Fibroblast of lung (primary cell): ENCODE data around the gene PCDH9. TPM values are rescaled to one million over a fixed set of nuclear protein-coding genes. Genes with fewer than 3 reads are reported as not detected.

Experiments used
- DNase-seq, 2 donors: peaks; one replicate each; pipeline versions ENCODE4 v3.0.0 to v3.0.0-alpha.2; 2010; ENCODE audit warnings: low read depth in 2 of 2
- H2AFZ ChIP-seq: 2 replicates; pipeline ENCODE4 v1.5.1; 2012; ENCODE audit warnings: low read length, control low read depth, inconsistent platforms
- H3K27ac ChIP-seq: 2 replicates; pipeline ENCODE4 v1.5.1; 2011; ENCODE audit warnings: low read length, control low read depth; ENCODE audit not compliant: insufficient read depth
- H3K27me3 ChIP-seq: 2 replicates; pipeline ENCODE4 v1.5.1; 2011; ENCODE audit warnings: mild to moderate bottlenecking, low read length; ENCODE audit not compliant: control insufficient read depth, insufficient read depth
- H3K36me3 ChIP-seq: 2 replicates; pipeline ENCODE4 v1.5.1; 2011; ENCODE audit warnings: low read length; ENCODE audit not compliant: control insufficient read depth, insufficient read depth
- H3K4me1 ChIP-seq: 2 replicates; pipeline ENCODE4 v1.5.1; 2011; ENCODE audit warnings: low read length; ENCODE audit not compliant: control insufficient read depth, insufficient read depth; ENCODE audit errors: extremely low read depth
- H3K4me2 ChIP-seq: 2 replicates; pipeline ENCODE4 v1.5.1; 2011; ENCODE audit warnings: low read length, control low read depth; ENCODE audit not compliant: insufficient read depth; ENCODE audit errors: extremely low read depth
- H3K4me3 ChIP-seq, 4 experiments: fragments of 200-600 bp in 1 of 4; sonication (generic) in 1 of 4; replicated peaks in 1 of 4; 2 replicates each; pipeline ENCODE4 v1.5.1; 2011 to 2016; ENCODE audit warnings: low read length in 4 of 4, low read depth in 3 of 4, mild to moderate bottlenecking in 3 of 4, control low read depth in 2 of 4, inconsistent platforms in 1 of 4, mixed read lengths in 1 of 4; ENCODE audit not compliant: insufficient read depth in 1 of 4; ENCODE audit errors: control extremely low read depth in 1 of 4
- H3K79me2 ChIP-seq: 2 replicates; pipeline ENCODE4 v1.5.1; 2012; ENCODE audit warnings: mild to moderate bottlenecking, low read length, inconsistent platforms; ENCODE audit not compliant: control insufficient read depth, insufficient read depth
- H3K9ac ChIP-seq: 2 replicates; pipeline ENCODE4 v1.5.1; 2011; ENCODE audit warnings: mild to moderate bottlenecking, low read length, control low read depth; ENCODE audit not compliant: insufficient read depth
- H3K9me3 ChIP-seq: 2 replicates; pipeline ENCODE4 v1.5.1; 2012; ENCODE audit warnings: low read depth, low read length; ENCODE audit not compliant: control insufficient read depth, insufficient read depth
- H4K20me1 ChIP-seq: 2 replicates; pipeline ENCODE4 v1.5.1; 2011; ENCODE audit warnings: low read length; ENCODE audit not compliant: control insufficient read depth, insufficient read depth; ENCODE audit errors: extremely low read depth
- EZH2 ChIP-seq: IDR thresholded peaks from 2 replicates; pipeline ENCODE4 v1.5.1; 2012; ENCODE audit warnings: low read length, control low read depth, mild to moderate bottlenecking; ENCODE audit errors: missing control alignments
- polyA plus RNA-seq, 2 donors: library from polyadenylated mRNA; depleted of rRNA in 1 of 2; stranded (reverse) in 1 of 2; unstranded in 1 of 2; fragments of >200 nt; gene quantifications; 2 replicates each; pipeline ENCODE4 v1.2.1, GENCODE V29; 2011 to 2012; ENCODE audit warnings: missing spikeins in 1 of 2
- total RNA-seq: library from RNA; depleted of rRNA; stranded (reverse); fragments of >200 nt; gene quantifications from 2 replicates; pipeline ENCODE4 v1.2.1, GENCODE V29; 2014
- TF ChIP-seq, protein P1 (sequence below), 2 donors: IDR thresholded peaks in 1 of 2; conservative IDR thresholded peaks in 1 of 2; 1 replicate in 1 of 2; 2 replicates in 1 of 2; pipeline ENCODE4 v1.5.1; 2011 to 2012; ENCODE audit warnings: low read length in 2 of 2, control low read depth in 1 of 2, inconsistent platforms in 1 of 2, low read depth in 1 of 2, mild to moderate bottlenecking in 1 of 2

The PCDH9 gene
- total and polyA plus RNA-seq, 2 donors (not counting 1 experiment from before 2014, with no cell fraction given), result 0.50 to 0.67 TPM

DNA sequence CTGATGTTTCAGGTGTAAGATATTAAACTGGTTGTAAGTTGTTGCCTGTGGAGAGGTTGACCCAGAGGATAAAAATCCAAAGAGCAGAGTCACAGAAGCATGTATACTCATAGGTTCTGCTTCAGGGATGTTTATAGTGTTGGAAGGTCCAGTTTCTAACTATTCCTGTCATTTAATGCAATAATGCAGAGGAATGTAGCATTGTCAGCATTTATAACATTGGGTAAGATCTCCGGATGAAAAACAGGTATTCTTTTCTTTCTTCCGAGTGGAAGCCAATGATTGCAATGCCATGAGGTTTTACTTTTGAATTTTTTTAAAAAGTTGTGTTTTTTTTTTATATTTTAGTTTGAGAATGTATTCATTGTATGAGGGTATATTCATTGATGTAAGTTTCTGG is 771.0 kb downstream of the PCDH9 start:
- Histone ChIP-seq H2AFZ (no peak overlapping the region), H4K20me1 (no peaks in the 10 kb centered on the region), H3K36me3 (no peaks in the 10 kb centered on the region), H3K27me3 (no peaks in the 10 kb centered on the region), H3K9me3 (no peaks in the 10 kb centered on the region), H3K4me3 (no peak overlapping the region), H3K4me1 (no peaks in the 10 kb centered on the region), H3K4me2 (no peak overlapping the region), H3K9ac (no peak overlapping the region), H3K27ac (no peak overlapping the region), H3K79me2 (no peaks in the 10 kb centered on the region)
- TF ChIP-seq, protein P1, sequence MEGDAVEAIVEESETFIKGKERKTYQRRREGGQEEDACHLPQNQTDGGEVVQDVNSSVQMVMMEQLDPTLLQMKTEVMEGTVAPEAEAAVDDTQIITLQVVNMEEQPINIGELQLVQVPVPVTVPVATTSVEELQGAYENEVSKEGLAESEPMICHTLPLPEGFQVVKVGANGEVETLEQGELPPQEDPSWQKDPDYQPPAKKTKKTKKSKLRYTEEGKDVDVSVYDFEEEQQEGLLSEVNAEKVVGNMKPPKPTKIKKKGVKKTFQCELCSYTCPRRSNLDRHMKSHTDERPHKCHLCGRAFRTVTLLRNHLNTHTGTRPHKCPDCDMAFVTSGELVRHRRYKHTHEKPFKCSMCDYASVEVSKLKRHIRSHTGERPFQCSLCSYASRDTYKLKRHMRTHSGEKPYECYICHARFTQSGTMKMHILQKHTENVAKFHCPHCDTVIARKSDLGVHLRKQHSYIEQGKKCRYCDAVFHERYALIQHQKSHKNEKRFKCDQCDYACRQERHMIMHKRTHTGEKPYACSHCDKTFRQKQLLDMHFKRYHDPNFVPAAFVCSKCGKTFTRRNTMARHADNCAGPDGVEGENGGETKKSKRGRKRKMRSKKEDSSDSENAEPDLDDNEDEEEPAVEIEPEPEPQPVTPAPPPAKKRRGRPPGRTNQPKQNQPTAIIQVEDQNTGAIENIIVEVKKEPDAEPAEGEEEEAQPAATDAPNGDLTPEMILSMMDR (conservative IDR thresholded peaks at IDR 0.05 in 1 of 2, IDR thresholded peaks at IDR 0.05 in 1 of 2; ENCODE audit: low read depth in 1 of 2, low read length in 2 of 2), result no peak
- TF ChIP-seq EZH2, result no peak
- DNase-seq, result no peak

DNA sequence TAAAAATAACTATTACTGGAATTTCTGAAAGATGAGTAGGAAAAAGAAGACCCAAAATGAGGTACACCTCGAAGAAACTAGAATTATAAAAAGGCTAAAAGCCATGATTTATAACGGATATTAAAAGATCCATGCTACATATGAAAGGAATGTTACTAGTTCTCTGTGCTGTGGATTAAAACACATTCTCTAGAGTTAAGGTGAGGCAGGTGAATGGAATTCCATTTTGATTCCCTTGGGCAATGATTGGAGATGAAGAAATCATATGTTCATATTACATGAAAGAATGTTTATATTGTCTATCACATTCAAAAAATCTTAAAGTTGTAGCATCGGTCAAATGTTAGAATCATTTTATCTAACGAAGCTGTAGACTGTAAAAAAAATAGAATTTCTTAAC is 783.7 kb downstream of the PCDH9 start:
- no peaks in the 10 kb centered on the region for H3K79me2 ChIP-seq
- no peaks in the 10 kb centered on the region for H3K36me3 ChIP-seq
- H3K9me3 ChIP-seq, result no peaks in the 10 kb centered on the region
- H4K20me1 ChIP-seq, result no peaks in the 10 kb centered on the region
- H2AFZ ChIP-seq, result no peak overlapping the region
- no peak overlapping the region for H3K27ac ChIP-seq
- no peaks in the 10 kb centered on the region for H3K27me3 ChIP-seq
- no peak overlapping the region for H3K4me2 ChIP-seq
- H3K4me1 ChIP-seq, result no peaks in the 10 kb centered on the region
- no peak for DNase-seq
- no peak overlapping the region for H3K9ac ChIP-seq
- no peak for TF ChIP-seq EZH2
- TF ChIP-seq, protein P1 (conservative IDR thresholded peaks at IDR 0.05 in 1 of 2, IDR thresholded peaks at IDR 0.05 in 1 of 2; ENCODE audit: low read depth in 1 of 2, low read length in 2 of 2), result no peak
- H3K4me3 ChIP-seq, result no peak overlapping the region

DNA sequence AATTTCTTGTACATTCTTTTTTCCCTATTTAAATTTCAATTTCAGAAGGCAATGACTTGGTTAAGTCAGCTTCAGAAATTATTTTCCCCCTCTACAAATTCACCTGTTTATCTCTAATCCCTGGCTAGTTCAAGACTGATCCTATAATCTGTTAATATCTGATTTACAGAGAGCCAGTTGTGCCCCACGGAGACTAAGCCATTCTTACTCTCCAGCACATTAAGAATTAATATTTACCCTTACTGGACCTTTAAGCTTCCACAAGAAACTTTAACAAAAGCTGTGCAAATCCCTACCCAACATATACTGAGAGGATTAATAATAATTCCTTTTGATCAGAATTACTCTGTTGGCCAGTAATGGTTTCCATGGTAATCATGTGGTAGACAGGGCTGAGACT is 786.2 kb downstream of the PCDH9 start:
- no peaks in the 10 kb centered on the region for H3K36me3 ChIP-seq
- no peak overlapping the region for H3K9ac ChIP-seq
- no peaks in the 10 kb centered on the region for H3K79me2 ChIP-seq
- TF ChIP-seq, protein P1 (conservative IDR thresholded peaks at IDR 0.05 in 1 of 2, IDR thresholded peaks at IDR 0.05 in 1 of 2; ENCODE audit: low read depth in 1 of 2, low read length in 2 of 2), result no peak
- TF ChIP-seq EZH2, result no peak
- H3K4me3 ChIP-seq, result no peak overlapping the region
- H3K4me2 ChIP-seq, result no peak overlapping the region
- no peak overlapping the region for H3K27ac ChIP-seq
- no peaks in the 10 kb centered on the region for H3K4me1 ChIP-seq
- no peak overlapping the region for H2AFZ ChIP-seq
- H3K27me3 ChIP-seq, result no peaks in the 10 kb centered on the region
- no peaks in the 10 kb centered on the region for H3K9me3 ChIP-seq
- no peak for DNase-seq
- no peaks in the 10 kb centered on the region for H4K20me1 ChIP-seq
